Kidney (tissue), 14 donors: ENCODE measurements around the gene KLHL21. TPM values are rescaled to one million over a fixed set of nuclear protein-coding genes. Genes with fewer than 3 reads are reported as not detected.

Source experiments
- DNase-seq, 5 donors: peaks; one replicate each; pipeline ENCODE4 v3.0.0-alpha.2; 2013 to 2020
- FAIRE-seq: peaks from 2 replicates; lab custom pipeline; 2012; peaks lifted over from hg19 to GRCh38; lab: Jason Lieb, UNC
- H3K27ac ChIP-seq, 2 donors: one replicate each; pipeline ENCODE4 v1.7.0; 2013; ENCODE audit warnings: low read depth in 2 of 2, low read length in 2 of 2, inconsistent platforms in 1 of 2
- H3K27me3 ChIP-seq: one replicate; pipeline ENCODE4 v1.7.1; 2013; ENCODE audit warnings: low read length, inconsistent platforms; ENCODE audit not compliant: control insufficient read depth, insufficient read depth
- H3K36me3 ChIP-seq, 3 donors: one replicate each; pipeline versions ENCODE4 v1.7.0 to v1.7.1; 2013; ENCODE audit warnings: low read length in 3 of 3, control low read depth in 1 of 3, inconsistent platforms in 1 of 3; ENCODE audit not compliant: insufficient read depth in 3 of 3, control insufficient read depth in 2 of 3
- H3K4me1 ChIP-seq, 3 donors: one replicate each; pipeline versions ENCODE4 v1.7.0 to v1.7.1; 2013; ENCODE audit warnings: low read length in 3 of 3, inconsistent platforms in 1 of 3, low read depth in 1 of 3; ENCODE audit not compliant: control insufficient read depth in 2 of 3, insufficient read depth in 2 of 3
- H3K4me3 ChIP-seq, 3 donors: one replicate each; pipeline versions ENCODE4 v1.7.0 to v1.8.1; 2013; ENCODE audit warnings: low read length in 3 of 3, control low read depth in 1 of 3, inconsistent platforms in 1 of 3
- H3K9ac ChIP-seq, 3 donors: one replicate each; pipeline versions ENCODE4 v1.7.0 to v1.7.1; 2013; ENCODE audit warnings: low read length in 3 of 3, control low read depth in 1 of 3, inconsistent platforms in 1 of 3
- H3K9me3 ChIP-seq, 3 donors: one replicate each; pipeline versions ENCODE4 v1.7.0 to v1.7.1; 2013; ENCODE audit warnings: low read length in 3 of 3, control low read depth in 1 of 3, inconsistent platforms in 1 of 3; ENCODE audit not compliant: control insufficient read depth in 2 of 3, insufficient read depth in 1 of 3
- CTCF ChIP-seq: IDR thresholded peaks from 3 replicates; pipeline ENCODE4 v1.5.1; 2012; ENCODE audit warnings: mild to moderate bottlenecking, moderate library complexity, borderline replicate concordance; ENCODE audit not compliant: insufficient read depth; ENCODE audit errors: extremely low read depth
- intact Hi-C: fragments of 100-400 bp; cut with DNase I; formaldehyde crosslinking; loops from one replicate; pipeline ENCODE4 v1.11.1; 2022
- polyA plus RNA-seq: library from polyadenylated mRNA; stranded (reverse); fragments of 350-450 nt; fragmentation: Illumina TruSeq; extraction: RNeasy Lipid Tissue Mini Kit (QIAGEN cat#74804); gene quantifications from one replicate; pipeline ENCODE4 v1.2.3, GENCODE V29; 2014; ENCODE audit warnings: low read depth, low replicate concordance; ENCODE audit not compliant: insufficient read depth
- total RNA-seq: library from RNA; stranded (reverse); fragmentation: NEBNext Ultra II Directional; extraction: Animal tissue kit (Norgen Biotek cat#: 25700); gene quantifications from one replicate; pipeline ENCODE4 v1.2.1, GENCODE V29; 2021
- donor health status: control.
- donor health status: control.
- donor health status: control.
- donor health status: control.
- donor health status: control.
- donor health status: DM: yes; HTN: yes; CAD: no.
- donor health status: Normal renal cell carcinoma (clear cell type).

The KLHL21 gene
- total and polyA plus RNA-seq, 2 donors from 2014 or later = 13.9 to 25.0 TPM

GRCh38 chr1:6586404-6586816, 16.3 kb downstream of the KLHL21 start:
- intact Hi-C loops = no loop called here
- no peaks in the 10 kb centered on the region for H3K27me3 ChIP-seq
- H3K27ac ChIP-seq = no peak overlapping the region
- no peak overlapping the region for H3K9ac ChIP-seq
- no peak for FAIRE-seq
- H3K4me3 ChIP-seq = no peak overlapping the region
- H3K4me1 ChIP-seq = peaks cover 0 to 16% (median 9%) of the 10 kb centered on the region in 3 donors
- no peak for TF ChIP-seq CTCF
- DNase-seq = no peak
- H3K36me3 ChIP-seq = peaks cover 2 to 20% (median 16%) of the 10 kb centered on the region in 3 donors
- H3K9me3 ChIP-seq = no peaks in the 10 kb centered on the region

- Histone ChIP-seq H3K9ac (no peak overlapping the region), H3K9me3 (no peaks in the 10 kb centered on the region), H3K4me1 (peaks cover 0 to 21% (median 15%) of the 10 kb centered on the region in 3 donors), H3K4me3 (no peak overlapping the region), H3K27me3 (no peaks in the 10 kb centered on the region), H3K36me3 (peaks cover 2 to 17% (median 16%) of the 10 kb centered on the region in 3 donors), H3K27ac (no peak overlapping the region)
- FAIRE-seq (no peak), DNase-seq (no peak)
- TF ChIP-seq CTCF = no peak
- intact Hi-C loops = no loop called here
These were observed 16.8 kb downstream of the KLHL21 start for GRCh38 chr1:6585841-6586240.

- H3K36me3 ChIP-seq = peaks cover 2 to 15% (median 14%) of the 10 kb centered on the region in 3 donors
- DNase-seq (no peak), FAIRE-seq (no peak)
- H3K9me3 ChIP-seq = no peaks in the 10 kb centered on the region
- no peak overlapping the region for H3K4me3 ChIP-seq
- H3K4me1 ChIP-seq = peaks cover 0 to 26% (median 16%) of the 10 kb centered on the region in 3 donors
- no peak overlapping the region for H3K27ac ChIP-seq
- no peak overlapping the region for H3K9ac ChIP-seq
- H3K27me3 ChIP-seq = no peaks in the 10 kb centered on the region
- intact Hi-C loops = no loop called here
- TF ChIP-seq CTCF = no peak
These were observed 17.5 kb downstream of the KLHL21 start for GRCh38 chr1:6585081-6585722.
